Erythroblast (primary cell): ENCODE measurements around the gene CHCHD1.
"Not testable (repeated sequence)": the region's sequence is repeated elsewhere in the genome, so short reads cannot be mapped to it uniquely, and the experiment has no call there.

ENCODE experiments used
- DNase-seq, 2 experiments: peaks; one replicate each; lab custom pipeline; 2025; lab: John Stamatoyannopoulos, UW
- GATA1 ChIP-seq: IDR thresholded peaks from 2 replicates; pipeline ENCODE4 v1.6.1; 2011; ENCODE audit warnings: low read depth, mild to moderate bottlenecking, control low read depth, low read length, moderate library complexity
- POLR2A ChIP-seq: IDR thresholded peaks from 2 replicates; pipeline ENCODE4 v1.6.1; 2011; ENCODE audit warnings: mild to moderate bottlenecking, low read length

The CHCHD1 gene

GRCh38 chr10:73817826-73818225, 36.0 kb downstream of the CHCHD1 start:
- TF ChIP-seq GATA1 (no peak), POLR2A (no peak)
- no peak for DNase-seq

DNA sequence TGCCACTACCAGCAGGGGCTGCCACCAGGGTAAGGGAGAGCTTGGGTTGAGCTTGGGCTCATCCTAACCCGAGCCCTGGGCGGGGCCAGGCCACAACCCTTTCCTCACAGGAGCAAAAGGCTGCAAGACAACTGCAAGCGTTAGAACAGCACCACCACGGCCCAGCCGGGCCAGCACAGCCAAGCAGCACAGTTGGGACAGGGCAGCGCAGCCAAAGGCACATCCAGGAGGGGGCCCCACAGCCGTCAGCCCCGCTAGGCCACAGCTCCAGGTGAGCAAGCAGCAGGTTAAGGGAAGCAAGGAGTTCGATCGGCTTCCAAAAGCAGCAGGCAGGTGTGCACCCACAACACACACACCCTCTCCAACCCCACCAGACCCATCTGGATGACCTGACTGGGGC, 36.6 kb downstream of the CHCHD1 start:
- no peak for TF ChIP-seq POLR2A
- DNase-seq = no peak

DNA sequence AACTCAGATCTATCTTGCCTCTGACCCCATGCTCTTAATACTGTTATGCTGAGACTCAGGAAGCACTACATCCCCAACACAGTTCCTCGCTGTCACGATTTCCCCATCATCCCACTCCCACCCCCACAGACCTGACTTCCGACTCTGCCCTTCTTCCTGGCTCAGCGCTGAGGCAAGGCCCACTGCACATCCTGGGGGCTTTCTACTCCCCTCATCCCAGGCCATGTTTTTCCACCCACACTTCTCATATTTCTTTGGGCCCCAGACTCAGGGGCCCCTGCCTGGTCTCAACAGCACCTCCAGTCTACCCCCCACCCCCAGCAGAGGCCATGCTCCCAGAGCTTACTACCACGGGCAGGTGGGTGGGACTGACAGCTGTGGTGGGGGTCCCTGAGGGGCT, 37.2 kb downstream of the CHCHD1 start:
- no peak for TF ChIP-seq POLR2A
- TF ChIP-seq GATA1 = no peak
- no peak for DNase-seq

DNA sequence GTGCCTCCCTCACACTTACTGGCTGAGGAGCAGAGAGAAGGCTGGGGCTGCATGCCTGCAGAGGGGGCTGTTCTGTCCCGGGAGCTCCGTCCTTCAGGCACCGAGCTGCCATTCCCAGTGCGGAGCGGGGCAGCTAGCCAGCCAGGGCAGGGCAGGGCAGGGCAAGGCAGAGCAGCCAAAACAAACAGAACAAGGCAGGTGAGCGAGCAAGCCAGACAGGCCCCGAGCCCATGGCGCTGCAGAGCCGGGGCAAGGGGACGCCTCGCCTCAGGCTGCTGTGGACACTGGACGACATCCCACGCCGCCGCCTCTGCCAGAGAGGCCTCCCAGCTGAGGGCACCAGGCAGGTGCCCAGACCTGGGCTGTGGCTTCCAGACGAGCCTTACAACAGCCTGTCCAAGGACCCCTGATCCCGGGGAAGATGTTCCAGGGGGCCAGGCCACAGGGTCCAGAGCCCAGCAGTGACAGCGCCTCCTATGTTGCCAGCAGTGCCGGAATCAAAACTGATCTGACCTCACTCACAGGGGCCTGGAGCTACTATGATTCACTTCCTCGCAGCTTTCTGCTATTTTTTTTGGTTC, 37.8 kb downstream of the CHCHD1 start:
- no peak for TF ChIP-seq POLR2A
- TF ChIP-seq GATA1 = no peak
- DNase-seq = no peak

DNA sequence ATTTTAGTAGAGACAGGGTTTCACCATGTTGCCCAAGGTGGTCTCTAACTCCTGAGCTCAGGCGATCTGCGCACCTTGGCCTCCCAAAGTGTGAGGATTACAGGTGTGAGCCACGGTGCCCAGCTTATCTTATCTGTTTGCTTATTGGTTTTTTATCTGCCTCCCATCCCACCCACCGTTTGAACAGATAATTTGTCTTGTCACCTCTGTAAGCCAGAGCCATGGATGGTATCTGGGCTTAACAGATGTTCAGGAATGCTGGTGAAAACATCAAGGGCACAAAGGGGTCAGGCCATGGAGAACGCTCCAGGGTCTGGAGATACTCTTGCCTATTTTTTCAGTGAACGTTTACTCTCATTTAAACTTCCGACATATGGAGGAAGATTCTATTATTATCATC, 41.5 kb downstream of the CHCHD1 start:
- TF ChIP-seq POLR2A (no peak), GATA1 (no peak)
- DNase-seq = no peak

GRCh38 chr10:73824146-73824725, 42.4 kb downstream of the CHCHD1 start:
- DNase-seq = no peak
- TF ChIP-seq POLR2A (no peak), GATA1 (no peak)

GRCh38 chr10:73827346-73828089, 45.7 kb downstream of the CHCHD1 start:
- no peak for DNase-seq
- no peak for TF ChIP-seq GATA1
- no peak for TF ChIP-seq POLR2A

GRCh38 chr10:73828161-73828560, 46.3 kb downstream of the CHCHD1 start:
- TF ChIP-seq POLR2A = no peak
- TF ChIP-seq GATA1 = no peak
- DNase-seq = no peak

GRCh38 chr10:73829090-73829489, 47.2 kb downstream of the CHCHD1 start:
- DNase-seq = not testable (repeated sequence)
